Sigmoid colon (tissue), 7 donors: ENCODE results near the gene RPL10A. TPM values are rescaled to one million over a fixed set of nuclear protein-coding genes. Genes with fewer than 3 reads are reported as not detected.

ENCODE experiments used
- DNase-seq: peaks from one replicate; pipeline ENCODE4 v3.0.0-alpha.2; 2019
- H3K27ac ChIP-seq, 4 donors: fragments of 200-600 bp; sonication (generic); one replicate each; pipeline ENCODE4 v1.5.1; 2016 to 2019; ENCODE audit warnings: mild to moderate bottlenecking in 1 of 4
- H3K27me3 ChIP-seq, 3 donors: fragments of 200-600 bp; sonication (generic); one replicate each; pipeline ENCODE4 v1.5.1; 2019; ENCODE audit warnings: mild to moderate bottlenecking in 1 of 3
- H3K36me3 ChIP-seq, 4 donors: fragments of 200-600 bp; sonication (generic); one replicate each; pipeline ENCODE4 v1.5.1; 2016 to 2019
- H3K4me1 ChIP-seq, 4 donors: fragments of 200-600 bp; sonication (generic); one replicate each; pipeline ENCODE4 v1.5.1; 2017 to 2019
- H3K4me3 ChIP-seq, 4 donors: fragments of 200-600 bp; sonication (generic); one replicate each; pipeline ENCODE4 v1.5.1; 2017 to 2019; ENCODE audit warnings: mild to moderate bottlenecking in 2 of 4, moderate library complexity in 1 of 4
- H3K9me3 ChIP-seq, 4 donors: fragments of 200-600 bp in 3 of 4; sonication (generic) in 3 of 4; one replicate each; pipeline versions ENCODE4 v1.5.1 to v1.6.1; 2013 to 2019
- CTCF ChIP-seq, 4 experiments: fragments of 450-650 bp in 3 of 4; fragments of 200-600 bp in 1 of 4; IDR thresholded peaks; one replicate each; pipeline ENCODE4 v1.5.1; 2016 to 2019; ENCODE audit warnings: antibody characterized with exemption in 4 of 4, mild to moderate bottlenecking in 3 of 4, moderate library complexity in 2 of 4
- EP300 ChIP-seq, 4 donors: sonication (generic); formaldehyde crosslinking; IDR thresholded peaks; one replicate each; pipeline ENCODE4 v1.6.1; 2017; ENCODE audit warnings: antibody characterized with exemption in 4 of 4
- POLR2A ChIP-seq, 2 donors: fragments of 450-650 bp; IDR thresholded peaks; one replicate each; pipeline ENCODE4 v1.6.1; 2016; ENCODE audit warnings: antibody characterized with exemption in 2 of 2, mild to moderate bottlenecking in 2 of 2, moderate library complexity in 2 of 2
- POLR2AphosphoS5 ChIP-seq, 4 donors: sonication (generic); formaldehyde crosslinking; IDR thresholded peaks; one replicate each; pipeline ENCODE4 v1.6.1; 2017; ENCODE audit warnings: antibody characterized with exemption in 4 of 4
- WGBS, 2 donors: extraction: QIAGEN DNeasy Blood & Tissue Kit; methylation state at CpG; one replicate each; pipeline ENCODE4 v1.1.7; 2013; 5-methylcytosine and 5-hydroxymethylcytosine counted together
- intact Hi-C: fragments of 100-400 bp; cut with DNase I; formaldehyde crosslinking; loops from one replicate; pipeline ENCODE4 v1.15.1; 2023
- polyA plus RNA-seq, 3 donors: library from polyadenylated mRNA; stranded (reverse); fragments of 200-250 nt; gene quantifications; one replicate each; pipeline ENCODE4 v1.2.3, GENCODE V29; 2013
- total RNA-seq, 4 donors: library from RNA; depleted of rRNA; stranded (reverse); fragments of >200 nt; gene quantifications; one replicate each; pipeline ENCODE4 v1.1.0, GENCODE V29; 2016
- donor health status: healthy with polysubstance abuse.
- donor health status: Bipolar disorder and iron deficiency.
- donor health status: healthy.

Gene RPL10A
- total and polyA plus RNA-seq, 7 donors, result 1,381 to 3,217 (median 2,085) TPM

GRCh38 chr6:35488517-35488862 lies 20.3 kb downstream of the RPL10A start:
- intact Hi-C loops, result no loop called here
- Histone ChIP-seq H3K9me3 (no peaks in the 10 kb centered on the region), H3K4me3 (no peak overlapping the region), H3K27ac (peak overlapping the region; percentile 100), H3K27me3 (no peaks in the 10 kb centered on the region), H3K4me1 (peaks cover 0 to 100% (median 95%) of the 10 kb centered on the region in 4 donors), H3K36me3 (peaks cover 0 to 17% (median 10%) of the 10 kb centered on the region in 4 donors)
- TF ChIP-seq POLR2AphosphoS5 (IDR thresholded peaks at IDR 0.05), result no peak
- no peak for TF ChIP-seq EP300 (IDR thresholded peaks at IDR 0.05)
- no peak for TF ChIP-seq CTCF (IDR thresholded peaks at IDR 0.05)
- TF ChIP-seq POLR2A (IDR thresholded peaks at IDR 0.05), result no peak
- no peak for DNase-seq
- WGBS, 2 donors, result 65 to 73% methylated on average over 9 of the region's 9 CpGs

- Histone ChIP-seq H3K4me3 (no peak overlapping the region), H3K36me3 (peaks cover 0 to 11% (median 5%) of the 10 kb centered on the region in 4 donors), H3K27me3 (no peaks in the 10 kb centered on the region), H3K4me1 (peaks cover 0 to 100% (median 98%) of the 10 kb centered on the region in 4 donors), H3K27ac (peak overlapping the region; percentile 100), H3K9me3 (no peaks in the 10 kb centered on the region)
- TF ChIP-seq EP300 (IDR thresholded peaks at IDR 0.05) (no peak), POLR2A (IDR thresholded peaks at IDR 0.05) (no peak), CTCF (IDR thresholded peaks at IDR 0.05) (no peak), POLR2AphosphoS5 (IDR thresholded peaks at IDR 0.05) (no peak)
- WGBS, 2 donors, result 72 to 82% methylated on average over 1 of the region's 1 CpG
- intact Hi-C loops, result no loop called here
- no peak for DNase-seq
Measured at GRCh38 chr6:35489066-35489465, 20.9 kb downstream of the RPL10A start.

- H3K4me1 ChIP-seq, result peaks cover 0 to 100% (median 99%) of the 10 kb centered on the region in 4 donors
- H3K27ac ChIP-seq, result peak overlapping the region; percentile 100
Measured at GRCh38 chr6:35489995-35490791, 22.0 kb downstream of the RPL10A start.

GRCh38 chr6:35490821-35491557 lies 22.8 kb downstream of the RPL10A start:
- WGBS, 2 donors, result 71 to 74% methylated on average over 8 of the region's 8 CpGs
- Histone ChIP-seq H3K27me3 (no peaks in the 10 kb centered on the region), H3K27ac (peak overlapping the region; percentile 100), H3K36me3 (no peaks in the 10 kb centered on the region), H3K4me1 (peaks cover 0 to 99% (median 94%) of the 10 kb centered on the region in 4 donors), H3K4me3 (peak overlapping the region; percentile 19 to 99 (median 98)), H3K9me3 (no peaks in the 10 kb centered on the region)
- no peak for DNase-seq
- no peak for TF ChIP-seq POLR2AphosphoS5 (IDR thresholded peaks at IDR 0.05)
- no peak for TF ChIP-seq POLR2A (IDR thresholded peaks at IDR 0.05)
- no peak for TF ChIP-seq CTCF (IDR thresholded peaks at IDR 0.05)
- intact Hi-C loops, result loop anchor here (2.0 kb wide), 1 partner anchor 238 kb away; no protein-coding TSS in a partner anchor

More at GRCh38 chr6:35489995-35490791, 22.0 kb downstream of the RPL10A start:
- TF ChIP-seq POLR2AphosphoS5 (IDR thresholded peaks at IDR 0.05) (peak; percentile 60 to 83 (median 72)), EP300 (IDR thresholded peaks at IDR 0.05) (peak in 2 of 4 donors; percentile 74 to 75), CTCF (IDR thresholded peaks at IDR 0.05) (no peak), POLR2A (IDR thresholded peaks at IDR 0.05) (peak; percentile 8 to 39)
- DNase-seq, result peak; percentile 98
- H3K9me3 ChIP-seq, result no peaks in the 10 kb centered on the region
- intact Hi-C loops, result loop anchor here (2.0 kb wide), 1 partner anchor 239 kb away; no protein-coding TSS in a partner anchor
- H3K4me3 ChIP-seq, result peak overlapping the region; percentile 19 to 99 (median 98)
- peaks cover 0 to under 1% (median 0%) of the 10 kb centered on the region in 4 donors for H3K36me3 ChIP-seq
- H3K27me3 ChIP-seq, result no peaks in the 10 kb centered on the region
- 52 to 64% methylated on average over 28 of the region's 28 CpGs for WGBS, 2 donors
